Duodenal mucosa (tissue), 2 donors: Measurements from ENCODE around the gene SRGAP2B.
"Not testable (repeated sequence)": the region's sequence is repeated elsewhere in the genome, so short reads cannot be mapped to it uniquely, and the experiment has no call there.

ENCODE experiments used
- H3K27ac ChIP-seq: one replicate; pipeline ENCODE4 v1.7.0; 2013; ENCODE audit warnings: low read depth, low read length
- H3K27me3 ChIP-seq, 2 donors: one replicate each; pipeline ENCODE4 v1.7.0; 2013; ENCODE audit warnings: low read length in 2 of 2, control low read depth in 1 of 2; ENCODE audit not compliant: insufficient read depth in 2 of 2, control insufficient read depth in 1 of 2
- H3K36me3 ChIP-seq, 2 donors: one replicate each; pipeline ENCODE4 v1.7.0; 2013; ENCODE audit warnings: low read length in 2 of 2, control low read depth in 1 of 2; ENCODE audit not compliant: insufficient read depth in 2 of 2, control insufficient read depth in 1 of 2
- H3K4me1 ChIP-seq, 2 donors: one replicate each; pipeline ENCODE4 v1.7.0; 2013; ENCODE audit warnings: low read length in 2 of 2, control low read depth in 1 of 2; ENCODE audit not compliant: insufficient read depth in 2 of 2, control insufficient read depth in 1 of 2
- H3K4me3 ChIP-seq, 2 donors: one replicate each; pipeline ENCODE4 v1.7.0; 2013; ENCODE audit warnings: low read length in 2 of 2, low read depth in 1 of 2
- H3K9ac ChIP-seq, 2 donors: one replicate each; pipeline ENCODE4 v1.7.0; 2013; ENCODE audit warnings: low read length in 2 of 2, low read depth in 1 of 2
- H3K9me3 ChIP-seq, 2 donors: one replicate each; pipeline ENCODE4 v1.7.0; 2013; ENCODE audit warnings: low read length in 2 of 2, control low read depth in 1 of 2; ENCODE audit not compliant: control insufficient read depth in 1 of 2

SRGAP2B gene

DNA sequence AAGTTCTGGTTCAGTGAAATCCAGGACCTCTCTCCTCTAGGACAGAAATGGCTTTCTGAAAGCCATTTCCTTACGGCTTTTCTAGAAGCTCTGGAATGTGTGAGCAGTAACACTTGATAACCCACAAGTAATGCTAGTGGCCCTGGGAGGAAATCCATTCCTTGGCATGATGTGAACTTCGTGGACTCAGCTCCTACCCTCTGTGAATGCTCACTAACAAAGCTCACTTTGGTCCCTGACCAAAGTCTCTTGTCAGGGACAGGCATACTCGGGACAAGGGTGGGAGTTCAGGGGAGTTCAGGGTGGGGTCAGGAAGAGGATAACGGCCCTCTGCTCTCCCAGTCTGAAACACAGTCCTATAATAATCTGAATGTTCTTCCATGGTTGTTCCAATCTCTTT is 172.3 kb downstream of the SRGAP2B start:
- H3K27ac ChIP-seq, H3K4me1 ChIP-seq, H3K4me3 ChIP-seq, H3K9me3 ChIP-seq, H3K36me3 ChIP-seq, H3K9ac ChIP-seq, H3K27me3 ChIP-seq: not testable (repeated sequence)

DNA sequence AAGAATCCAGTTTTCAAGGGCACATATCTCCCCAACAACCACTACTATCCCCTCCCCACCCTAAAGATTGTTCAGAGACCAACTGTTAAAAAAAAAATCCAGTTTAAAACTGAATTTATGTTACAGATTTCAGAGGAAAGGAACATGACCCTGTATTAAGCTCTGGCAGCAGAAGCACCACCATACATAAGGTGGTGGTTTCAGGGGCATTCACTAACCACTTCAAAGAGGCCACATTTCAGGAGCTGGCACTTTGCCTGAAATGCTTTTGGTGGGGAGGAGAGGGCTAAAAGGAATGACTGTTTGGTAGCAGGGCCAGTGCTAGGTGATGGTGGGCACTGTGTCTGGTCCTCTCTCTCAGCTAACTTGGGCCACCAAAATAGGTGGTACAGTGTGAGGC is 176.0 kb downstream of the SRGAP2B start:
- not testable (repeated sequence) for H3K27ac ChIP-seq, H3K9ac ChIP-seq, H3K36me3 ChIP-seq, H3K4me3 ChIP-seq, H3K9me3 ChIP-seq, H3K27me3 ChIP-seq, H3K4me1 ChIP-seq

DNA sequence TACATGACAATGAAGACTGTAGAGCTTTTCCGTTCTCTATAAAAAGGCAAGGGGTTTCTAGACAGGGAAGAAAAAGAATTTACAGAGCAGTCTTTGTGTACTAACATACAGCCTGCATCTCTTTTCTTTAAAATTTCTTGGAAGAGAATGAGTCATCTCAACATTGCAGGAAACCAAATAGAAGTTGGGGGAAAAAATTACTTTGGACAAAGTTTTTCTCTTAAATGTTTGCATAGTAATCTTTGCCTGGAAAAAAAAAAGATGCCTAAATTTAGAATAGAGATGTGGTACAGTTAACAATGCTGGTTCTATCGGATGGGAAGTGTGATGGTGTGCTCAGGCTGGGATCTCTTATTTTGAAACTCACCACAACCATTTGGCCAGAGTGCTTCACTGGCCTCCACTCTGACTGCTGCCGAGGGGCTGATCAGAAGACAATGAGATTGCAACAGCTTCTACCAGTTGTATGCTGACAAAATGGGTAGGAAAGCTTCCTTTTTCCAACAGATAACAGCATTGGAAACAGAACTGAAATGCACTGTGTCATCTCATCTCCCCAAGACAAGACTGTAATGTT is 177.0 kb downstream of the SRGAP2B start:
- H3K4me1 ChIP-seq, H3K9ac ChIP-seq, H3K36me3 ChIP-seq, H3K4me3 ChIP-seq, H3K9me3 ChIP-seq, H3K27ac ChIP-seq, H3K27me3 ChIP-seq: not testable (repeated sequence)

DNA sequence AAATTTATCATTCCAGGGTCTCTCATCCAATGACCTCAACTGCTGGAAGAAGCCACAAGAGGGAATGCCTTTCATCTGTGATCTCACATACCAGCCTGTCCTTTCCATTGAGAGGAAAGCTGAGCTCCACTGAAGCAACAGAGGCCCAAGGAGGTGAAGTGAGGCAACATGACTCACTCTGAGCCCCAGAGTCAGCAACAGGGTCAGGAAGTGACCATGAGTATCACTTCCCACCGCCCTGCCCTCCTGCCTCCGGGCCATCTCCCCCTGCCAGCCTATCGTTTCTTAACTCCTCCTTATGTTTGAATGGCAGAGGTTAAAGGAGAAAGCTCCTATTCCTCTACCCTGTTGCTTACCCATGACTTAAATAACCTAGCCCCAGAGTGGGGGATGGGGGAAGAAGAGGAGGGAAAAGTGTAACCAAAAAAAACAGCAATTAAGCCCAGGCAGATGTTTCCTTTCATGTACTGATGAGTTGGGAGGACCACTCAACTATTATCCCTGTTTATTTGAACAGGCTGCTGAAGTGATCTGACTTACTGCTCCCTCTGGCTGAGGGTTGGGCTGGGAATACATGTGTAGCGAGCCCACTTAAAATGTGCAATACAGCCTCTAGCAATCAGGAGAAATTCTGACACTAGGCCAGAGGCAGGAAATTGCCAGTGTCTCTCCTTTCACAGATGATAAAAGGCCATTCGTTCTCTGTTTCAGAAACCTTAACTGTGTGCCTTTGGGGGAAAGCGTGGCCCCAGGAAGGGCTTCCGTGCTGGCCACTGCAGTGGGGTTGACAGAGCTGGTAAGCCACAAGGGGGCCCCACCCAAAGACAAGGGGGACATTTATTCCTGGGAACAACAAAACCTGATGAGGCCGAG is 177.7 kb downstream of the SRGAP2B start:
- H3K9ac ChIP-seq, H3K4me3 ChIP-seq, H3K36me3 ChIP-seq, H3K4me1 ChIP-seq, H3K27ac ChIP-seq, H3K9me3 ChIP-seq, H3K27me3 ChIP-seq: not testable (repeated sequence)

DNA sequence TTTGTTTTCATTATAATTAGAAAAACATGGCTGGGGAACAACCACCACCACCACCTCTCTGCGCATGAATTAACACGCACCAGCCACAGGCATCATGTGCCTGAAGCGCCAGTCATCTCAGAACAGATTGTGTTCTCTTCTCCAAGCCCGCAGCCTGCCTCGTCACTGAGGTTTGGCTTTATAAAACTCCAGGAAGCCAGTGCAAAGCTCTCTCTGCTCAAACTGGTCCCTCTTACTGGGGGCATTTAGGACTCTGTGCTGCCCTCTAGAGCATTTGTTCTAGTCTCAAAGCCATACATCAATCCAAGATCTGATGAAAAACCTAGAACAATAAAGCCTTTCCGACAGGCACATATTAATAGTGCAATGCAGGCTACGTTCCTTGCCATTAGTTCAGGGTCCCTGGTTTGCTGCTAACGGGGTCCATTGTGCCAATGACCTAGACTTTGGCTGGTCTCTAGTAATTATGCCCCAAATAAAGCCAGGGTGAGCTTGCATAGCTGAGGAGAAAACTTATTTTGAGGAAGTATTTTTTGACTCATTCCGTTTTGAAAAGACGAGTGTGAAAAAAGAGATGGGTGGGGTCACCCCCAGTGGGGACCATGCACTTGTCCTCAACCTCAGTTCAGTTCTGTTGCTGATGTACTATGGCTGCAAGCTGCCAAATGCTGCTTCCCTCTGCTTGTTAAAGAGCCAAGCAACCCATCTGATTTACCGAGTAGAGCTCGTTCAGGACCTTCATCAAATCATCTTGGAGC is 181.0 kb downstream of the SRGAP2B start:
- H3K36me3 ChIP-seq, H3K4me3 ChIP-seq, H3K9ac ChIP-seq: not testable (repeated sequence)

DNA sequence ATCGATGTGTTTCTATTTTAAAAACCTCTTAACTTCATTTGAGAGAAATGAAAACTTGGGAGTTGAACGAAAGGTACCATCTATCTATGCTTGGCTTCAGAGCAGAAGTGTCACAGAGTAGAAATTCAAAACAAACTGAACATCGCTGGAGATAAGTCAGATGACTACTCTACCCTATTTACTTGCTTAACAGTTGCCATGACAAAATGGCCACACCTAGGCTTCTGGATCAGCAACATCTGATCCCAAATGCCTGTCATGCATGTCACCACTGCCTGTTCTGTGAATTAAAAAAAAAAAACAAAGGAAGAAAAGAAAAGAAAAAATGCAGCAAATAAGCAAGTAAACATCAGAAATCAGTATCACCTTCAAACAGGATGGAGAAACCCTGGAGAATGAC is 181.7 kb downstream of the SRGAP2B start:
- H3K27me3 ChIP-seq = not testable (repeated sequence)

More for the DNA sequence above, 181.0 kb downstream of the SRGAP2B start:
- H3K27ac ChIP-seq, H3K27me3 ChIP-seq, H3K9me3 ChIP-seq, H3K4me1 ChIP-seq: not testable (repeated sequence)

DNA sequence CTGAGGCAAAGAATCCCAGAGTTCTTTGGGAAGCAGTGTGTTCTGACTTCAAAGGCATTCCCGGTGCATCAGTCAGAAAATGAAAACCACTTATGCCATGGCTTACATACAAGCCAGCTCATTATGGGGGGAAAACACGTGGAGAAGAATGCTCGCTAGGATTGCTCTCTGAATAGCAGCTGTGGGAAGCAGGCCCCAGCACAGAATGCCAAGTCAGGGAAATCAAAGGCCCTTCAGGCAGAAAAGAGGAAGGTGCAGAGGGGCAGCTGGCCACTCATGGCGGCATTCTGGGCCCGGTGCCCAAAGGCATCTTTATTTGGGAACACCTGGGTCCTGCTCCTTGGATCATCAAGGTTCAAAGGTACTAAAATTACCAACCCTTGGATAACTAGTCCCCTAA is 184.4 kb downstream of the SRGAP2B start:
- H3K27me3 ChIP-seq, H3K36me3 ChIP-seq, H3K9me3 ChIP-seq, H3K27ac ChIP-seq, H3K4me3 ChIP-seq, H3K9ac ChIP-seq, H3K4me1 ChIP-seq: not testable (repeated sequence)

More for the DNA sequence above, 181.7 kb downstream of the SRGAP2B start:
- not testable (repeated sequence) for H3K36me3 ChIP-seq, H3K4me3 ChIP-seq, H3K9ac ChIP-seq, H3K27ac ChIP-seq, H3K4me1 ChIP-seq, H3K9me3 ChIP-seq

DNA sequence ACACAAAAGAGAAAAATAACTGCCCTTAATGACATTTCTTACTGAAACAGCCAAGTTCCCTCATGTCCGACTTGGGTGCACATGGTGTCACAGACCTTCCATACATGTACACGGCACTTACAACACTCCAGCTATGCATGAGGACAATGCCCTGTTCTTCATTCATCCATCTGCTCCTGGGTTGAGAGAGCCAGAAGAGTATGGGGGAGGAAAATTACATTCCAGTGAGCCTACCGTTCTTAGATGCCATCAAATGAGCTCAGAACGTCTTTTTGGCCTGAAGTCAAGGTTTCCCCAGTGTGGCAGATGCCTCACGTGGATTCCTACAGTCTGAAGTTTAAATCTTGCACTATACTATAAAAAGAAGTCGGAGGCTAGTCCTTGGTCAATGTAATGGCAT is 194.3 kb downstream of the SRGAP2B start:
- not testable (repeated sequence) for H3K27me3 ChIP-seq, H3K9ac ChIP-seq, H3K36me3 ChIP-seq, H3K27ac ChIP-seq, H3K4me3 ChIP-seq, H3K4me1 ChIP-seq, H3K9me3 ChIP-seq

DNA sequence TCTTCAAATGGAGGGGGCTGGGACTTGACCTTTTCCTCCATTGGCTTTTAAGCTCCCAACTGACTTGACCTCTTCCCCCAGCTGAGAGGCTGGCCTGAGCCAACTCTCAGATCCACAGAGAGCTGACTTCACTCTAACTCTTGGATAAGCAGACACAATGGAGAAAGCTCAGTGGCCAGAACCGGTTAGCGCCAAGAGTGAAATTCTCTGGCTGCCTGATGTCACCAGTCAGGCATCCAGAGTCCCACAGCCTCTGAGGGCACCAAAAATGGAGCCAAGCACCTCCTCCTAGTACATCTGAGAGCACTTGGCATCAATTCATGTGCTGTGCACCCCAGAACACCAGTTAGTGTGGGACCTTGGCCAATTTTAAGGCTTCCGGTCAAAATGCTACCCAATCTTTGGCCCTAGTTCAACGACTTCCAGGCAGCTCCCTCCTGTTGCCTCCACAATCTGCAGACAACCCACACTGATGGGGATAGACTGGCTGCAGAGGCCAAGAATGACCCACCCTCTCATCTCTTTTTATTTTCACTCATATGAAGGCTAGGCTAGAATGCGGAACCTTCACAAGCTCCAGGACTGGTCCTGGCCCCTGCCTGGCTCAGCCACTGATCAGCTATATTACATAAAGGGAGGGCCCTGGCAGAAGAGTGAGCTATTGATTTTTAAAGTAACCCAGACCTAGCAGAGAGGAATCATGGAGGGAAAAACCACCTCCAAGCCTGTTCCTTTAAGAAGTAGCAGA is 200.5 kb downstream of the SRGAP2B start:
- not testable (repeated sequence) for H3K4me3 ChIP-seq, H3K27ac ChIP-seq, H3K4me1 ChIP-seq, H3K9me3 ChIP-seq, H3K9ac ChIP-seq, H3K27me3 ChIP-seq, H3K36me3 ChIP-seq
